Peyer's patch (tissue), 4 donors: ENCODE results near the gene FNDC1. TPM values are rescaled to one million over a fixed set of nuclear protein-coding genes. Genes with fewer than 3 reads are reported as not detected.

ENCODE experiments used
- DNase-seq, 3 donors: peaks; one replicate each; pipeline ENCODE4 v3.0.0-alpha.2; 2017 to 2019
- H3K27ac ChIP-seq, 4 donors: fragments of 200-600 bp; sonication (generic); one replicate each; pipeline ENCODE4 v1.5.1; 2016 to 2019
- H3K27me3 ChIP-seq, 2 donors: fragments of 200-600 bp; sonication (generic); one replicate each; pipeline ENCODE4 v1.5.1; 2019
- H3K36me3 ChIP-seq, 3 donors: fragments of 200-600 bp; sonication (generic); one replicate each; pipeline ENCODE4 v1.5.1; 2016 to 2019
- H3K4me1 ChIP-seq, 4 donors: fragments of 200-600 bp; sonication (generic); one replicate each; pipeline ENCODE4 v1.5.1; 2016 to 2019
- H3K4me3 ChIP-seq, 4 donors: fragments of 200-600 bp; sonication (generic); 1 replicate in 3 of 4; 2 replicates in 1 of 4; pipeline ENCODE4 v1.5.1; 2016 to 2019; ENCODE audit warnings: mild to moderate bottlenecking in 1 of 4
- H3K9me3 ChIP-seq, 4 donors: fragments of 200-600 bp; sonication (generic); one replicate each; pipeline ENCODE4 v1.5.1; 2016 to 2019; ENCODE audit warnings: mild to moderate bottlenecking in 1 of 4
- CTCF ChIP-seq, 6 experiments: fragments of 450-650 bp in 4 of 6; fragments of 200-600 bp in 2 of 6; sonication (generic) in 1 of 6; IDR thresholded peaks; one replicate each; pipeline ENCODE4 v1.5.1; 2017 to 2019; ENCODE audit warnings: antibody characterized with exemption in 6 of 6, mild to moderate bottlenecking in 3 of 6, moderate library complexity in 1 of 6
- POLR2A ChIP-seq, 2 donors: fragments of 450-650 bp; IDR thresholded peaks; one replicate each; pipeline ENCODE4 v1.5.1; 2017; ENCODE audit warnings: antibody characterized with exemption in 2 of 2, mild to moderate bottlenecking in 2 of 2, moderate library complexity in 2 of 2
- total RNA-seq, 4 donors: library from RNA; depleted of rRNA; stranded (reverse); fragments of >200 nt; gene quantifications; one replicate each; pipeline ENCODE4 v1.1.0, GENCODE V29; 2016

Gene FNDC1
- total RNA-seq, 4 donors from 2014 or later: 0.54 to 1.7 TPM; not detected in 2

- TF ChIP-seq POLR2A (IDR thresholded peaks at IDR 0.05) (no peak), CTCF (IDR thresholded peaks at IDR 0.05) (no peak)
These were observed 81.4 kb downstream of the FNDC1 start for GRCh38 chr6:159250633-159251032.

GRCh38 chr6:159252955-159253508, 83.8 kb downstream of the FNDC1 start:
- no peak overlapping the region for H3K27ac ChIP-seq
- H3K4me1 ChIP-seq: no peaks in the 10 kb centered on the region
- no peaks in the 10 kb centered on the region for H3K27me3 ChIP-seq
- no peaks in the 10 kb centered on the region for H3K36me3 ChIP-seq
- no peaks in the 10 kb centered on the region for H3K9me3 ChIP-seq
- no peak overlapping the region for H3K4me3 ChIP-seq
- no peak for TF ChIP-seq POLR2A (IDR thresholded peaks at IDR 0.05)
- peak in 4 of 6 experiments; percentile 40 to 49 (median 44) for TF ChIP-seq CTCF (IDR thresholded peaks at IDR 0.05)
- DNase-seq: no peak

More at GRCh38 chr6:159250633-159251032, 81.4 kb downstream of the FNDC1 start:
- Histone ChIP-seq H3K27ac (no peak overlapping the region), H3K4me3 (no peak overlapping the region), H3K4me1 (no peaks in the 10 kb centered on the region), H3K9me3 (no peaks in the 10 kb centered on the region), H3K36me3 (no peaks in the 10 kb centered on the region), H3K27me3 (no peaks in the 10 kb centered on the region)
- no peak for DNase-seq

- Histone ChIP-seq H3K4me3 (no peak overlapping the region), H3K27me3 (no peaks in the 10 kb centered on the region), H3K27ac (no peak overlapping the region), H3K4me1 (no peaks in the 10 kb centered on the region), H3K9me3 (no peaks in the 10 kb centered on the region), H3K36me3 (no peaks in the 10 kb centered on the region)
- DNase-seq: no peak
- TF ChIP-seq POLR2A (IDR thresholded peaks at IDR 0.05) (no peak), CTCF (IDR thresholded peaks at IDR 0.05) (no peak)
These were observed 85.0 kb downstream of the FNDC1 start for GRCh38 chr6:159254186-159254585.

- no peak for DNase-seq
- H3K4me3 ChIP-seq: no peak overlapping the region
- H3K9me3 ChIP-seq: no peaks in the 10 kb centered on the region
- no peaks in the 10 kb centered on the region for H3K27me3 ChIP-seq
- TF ChIP-seq CTCF (IDR thresholded peaks at IDR 0.05) (no peak), POLR2A (IDR thresholded peaks at IDR 0.05) (no peak)
- H3K27ac ChIP-seq: no peak overlapping the region
- no peaks in the 10 kb centered on the region for H3K36me3 ChIP-seq
- H3K4me1 ChIP-seq: no peaks in the 10 kb centered on the region
These were observed 86.3 kb downstream of the FNDC1 start for GRCh38 chr6:159255434-159255951.

GRCh38 chr6:159256128-159256527, 86.9 kb downstream of the FNDC1 start:
- H3K27ac ChIP-seq: no peak overlapping the region
- H3K4me3 ChIP-seq: no peak overlapping the region
- H3K36me3 ChIP-seq: no peaks in the 10 kb centered on the region
- TF ChIP-seq CTCF (IDR thresholded peaks at IDR 0.05): no peak
- TF ChIP-seq POLR2A (IDR thresholded peaks at IDR 0.05): no peak
- H3K27me3 ChIP-seq: no peaks in the 10 kb centered on the region
- H3K9me3 ChIP-seq: no peaks in the 10 kb centered on the region
- DNase-seq: no peak
- no peaks in the 10 kb centered on the region for H3K4me1 ChIP-seq
